HG02981 (cell line): ENCODE measurements around the gene PTPA.
"Not testable (repeated sequence)": the region's sequence is repeated elsewhere in the genome, so short reads cannot be mapped to it uniquely, and the experiment has no call there.

Experiments
- ATAC-seq: cut with Tn5 transposase; IDR thresholded peaks from one replicate; pipeline ENCODE4 v1.9.1; 2021; ENCODE audit warnings: mild to moderate bottlenecking, moderate library complexity; ENCODE audit not compliant: unreplicated experiment

The PTPA gene

DNA sequence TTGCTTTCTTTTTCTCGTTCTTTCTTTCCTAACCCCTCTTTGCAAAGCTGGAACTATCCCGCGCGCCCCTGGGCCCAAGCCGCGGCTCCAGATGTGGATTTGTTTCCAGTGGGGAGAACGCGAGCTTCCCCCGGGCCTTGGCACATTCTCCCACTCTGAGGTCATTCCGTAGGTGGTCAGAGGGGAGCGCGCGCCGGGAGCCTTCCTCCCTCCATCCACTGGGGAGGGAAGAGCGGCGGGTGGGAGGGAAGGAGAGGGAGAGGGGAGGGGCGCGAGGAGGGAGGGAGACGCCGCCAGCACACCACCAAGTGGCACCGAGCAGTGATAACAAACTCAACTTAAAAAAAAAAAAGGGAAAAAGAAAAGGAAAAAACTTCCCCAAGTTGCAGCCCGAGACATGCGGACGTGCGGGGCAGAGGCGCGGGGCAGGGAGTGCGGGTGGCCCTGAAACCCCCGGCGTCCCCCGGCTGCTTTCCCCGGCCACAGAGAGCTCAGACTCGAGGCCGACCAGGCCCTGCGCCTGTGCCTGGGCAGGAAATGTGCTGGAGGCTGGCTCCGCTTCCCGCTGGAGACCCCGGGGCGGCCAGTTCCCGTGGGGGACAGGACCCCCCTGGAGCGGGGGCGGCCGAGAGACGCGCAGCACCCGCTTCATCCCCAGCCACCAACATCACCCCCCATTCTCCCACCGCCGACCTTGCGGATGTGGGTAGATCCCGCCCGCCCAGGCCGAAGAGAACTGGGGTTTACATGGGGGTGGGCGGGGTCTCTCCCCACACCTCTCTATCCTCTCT is 63.7 kb downstream of the PTPA start:
- ATAC-seq: no peak

DNA sequence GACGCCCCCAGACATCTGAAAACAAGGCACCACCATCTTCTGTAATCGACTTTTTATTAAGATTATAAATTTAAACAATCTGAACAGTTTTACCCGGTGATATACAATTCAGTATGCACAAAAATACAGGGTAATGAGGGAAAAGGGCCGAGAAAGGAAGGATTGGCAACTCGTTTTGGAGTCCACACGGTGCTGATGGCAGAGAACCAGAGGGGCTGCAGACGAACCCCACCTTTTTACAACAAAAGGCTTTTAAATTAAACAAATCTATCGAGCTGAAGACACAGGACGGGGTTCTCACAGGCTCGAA is 64.3 kb downstream of the PTPA start:
- no peak for ATAC-seq

DNA sequence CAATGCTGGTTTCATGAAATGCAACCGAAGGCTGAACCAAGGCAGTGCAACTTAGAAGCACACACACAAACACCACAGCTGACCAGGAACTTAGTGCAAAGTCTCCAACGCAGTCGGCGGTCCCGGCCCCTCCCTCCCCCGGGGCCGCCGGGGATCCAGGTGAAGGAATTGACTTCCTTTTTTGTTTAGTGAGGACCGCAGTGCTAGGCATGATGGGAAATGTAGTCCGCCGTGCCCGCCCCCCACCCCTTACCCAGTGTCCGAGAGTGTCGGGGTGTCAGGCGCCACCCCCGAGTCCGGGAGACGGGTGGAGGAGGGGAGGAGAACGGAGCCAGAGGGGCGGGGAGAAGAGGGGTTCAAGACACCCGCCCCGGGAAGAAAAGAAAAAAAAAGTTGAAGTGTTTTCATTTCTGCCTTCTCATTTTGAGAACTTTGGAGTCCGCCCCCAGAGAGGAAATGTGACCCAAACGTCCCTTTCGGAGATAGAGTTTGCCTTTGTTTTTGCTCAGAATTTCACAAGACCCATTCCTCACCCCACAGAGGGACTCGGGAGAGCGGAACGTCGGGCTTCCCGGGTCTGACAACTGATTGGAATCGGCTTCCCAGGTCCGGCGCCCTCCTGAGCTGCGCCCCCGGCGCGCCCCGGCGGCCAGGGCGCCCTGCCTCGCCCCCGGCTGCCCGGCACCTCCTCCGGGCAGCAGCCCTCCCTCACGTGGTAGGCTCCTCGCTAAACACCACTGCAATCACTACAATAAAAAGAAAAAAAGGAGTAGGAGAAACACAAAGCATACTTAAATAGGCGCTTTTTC is 64.8 kb downstream of the PTPA start:
- no peak for ATAC-seq

DNA sequence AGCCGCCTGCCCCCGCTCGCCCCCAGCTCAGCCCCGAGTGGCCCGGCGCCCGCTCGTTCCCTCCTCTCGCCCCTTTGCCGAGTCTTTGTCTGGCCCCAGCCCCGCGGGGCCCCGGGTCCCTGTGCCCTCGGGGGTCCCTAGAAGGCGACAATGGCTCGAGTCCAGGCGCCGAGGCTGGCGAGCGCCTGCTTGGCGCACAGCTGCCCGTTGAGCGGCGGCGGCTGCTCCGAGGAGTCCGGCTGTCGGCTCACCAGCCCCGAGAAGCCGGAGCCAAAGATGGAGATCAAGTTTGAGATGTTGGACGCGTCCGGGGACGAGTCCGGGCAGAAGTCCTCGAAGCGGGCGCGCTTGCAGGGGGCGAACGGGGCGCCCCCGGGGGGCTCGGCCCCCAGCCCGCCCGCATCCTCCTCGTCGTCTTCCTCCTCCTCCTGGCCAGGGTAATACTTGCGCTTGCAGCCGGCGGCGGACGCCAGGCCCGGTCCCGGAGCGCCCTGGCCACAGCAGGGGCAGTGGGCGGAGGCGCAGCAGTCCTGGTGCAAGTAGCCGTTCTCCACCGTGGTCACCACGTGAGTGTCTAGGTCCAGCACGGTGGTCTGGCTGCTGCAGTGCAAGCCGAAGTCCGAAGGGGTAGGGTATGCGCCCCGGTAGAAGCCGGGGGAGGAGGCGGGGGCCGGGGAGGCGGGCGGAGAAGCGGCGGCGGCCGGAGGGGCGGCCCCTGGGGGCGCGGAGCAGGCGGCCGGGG is 65.7 kb downstream of the PTPA start:
- ATAC-seq: no peak

DNA sequence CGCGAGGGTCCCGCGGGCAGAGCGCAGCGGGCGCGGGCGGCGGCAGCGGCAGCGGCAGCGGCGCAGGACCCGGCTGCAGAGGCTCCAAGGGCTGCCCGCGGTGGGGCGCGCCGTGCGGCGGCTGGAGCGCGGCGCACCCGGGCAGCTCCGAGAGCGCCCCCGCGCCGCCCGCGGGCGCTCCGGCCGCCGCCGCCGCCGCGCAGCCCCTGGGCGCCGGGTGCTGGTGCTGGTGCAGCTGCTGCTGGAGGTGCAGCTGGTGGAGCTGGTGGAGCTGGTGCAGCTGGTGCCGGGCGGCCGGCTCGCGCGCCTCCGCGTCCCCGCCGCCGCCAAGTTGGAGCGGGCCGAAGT is 66.2 kb downstream of the PTPA start:
- no peak for ATAC-seq

DNA sequence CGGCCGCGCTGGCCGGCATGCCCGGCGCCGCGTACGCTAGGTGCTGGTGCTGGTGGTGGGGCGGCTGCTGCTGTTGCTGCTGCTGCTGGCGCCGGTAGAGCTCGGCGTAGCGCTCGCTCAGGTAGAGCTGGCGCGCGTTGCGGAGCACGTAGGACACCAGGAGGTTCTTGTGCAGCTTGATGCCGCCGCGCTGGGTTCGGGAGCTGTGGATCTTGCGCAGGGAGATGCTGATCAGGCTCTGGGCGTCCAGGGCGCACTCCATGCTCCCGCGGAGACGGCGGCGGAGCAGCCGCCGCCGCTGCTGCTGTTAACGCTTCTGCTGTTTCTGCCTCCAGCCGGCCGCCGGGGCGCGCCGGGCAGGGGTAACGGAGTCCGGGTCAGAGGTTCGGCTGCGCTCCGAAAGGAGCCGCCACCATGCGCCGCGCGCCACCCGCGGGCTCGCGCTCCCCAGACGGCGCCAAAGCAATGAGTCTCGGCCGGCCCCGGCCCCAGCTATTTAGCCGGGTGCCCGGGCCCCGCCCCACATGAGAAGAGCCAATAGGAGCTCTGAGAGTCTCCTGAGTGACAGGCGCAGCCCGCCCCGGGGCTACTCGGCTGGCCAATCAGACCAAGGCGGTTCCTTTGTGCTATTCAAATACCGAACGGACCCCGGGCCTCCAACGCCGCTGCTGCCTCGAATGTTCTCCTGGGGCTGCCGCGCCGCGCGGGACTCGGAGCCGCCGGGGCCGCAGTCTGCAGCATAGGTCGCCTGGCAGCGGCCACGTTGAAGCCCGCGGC is 66.8 kb downstream of the PTPA start, which contains the start of gene IER5L:
IER5L (minus strand) TSS at position 471 of the 777 bp plus-strand sequence; CDS start at position 262, 209 bp downstream.
- ATAC-seq: peak; percentile 80

DNA sequence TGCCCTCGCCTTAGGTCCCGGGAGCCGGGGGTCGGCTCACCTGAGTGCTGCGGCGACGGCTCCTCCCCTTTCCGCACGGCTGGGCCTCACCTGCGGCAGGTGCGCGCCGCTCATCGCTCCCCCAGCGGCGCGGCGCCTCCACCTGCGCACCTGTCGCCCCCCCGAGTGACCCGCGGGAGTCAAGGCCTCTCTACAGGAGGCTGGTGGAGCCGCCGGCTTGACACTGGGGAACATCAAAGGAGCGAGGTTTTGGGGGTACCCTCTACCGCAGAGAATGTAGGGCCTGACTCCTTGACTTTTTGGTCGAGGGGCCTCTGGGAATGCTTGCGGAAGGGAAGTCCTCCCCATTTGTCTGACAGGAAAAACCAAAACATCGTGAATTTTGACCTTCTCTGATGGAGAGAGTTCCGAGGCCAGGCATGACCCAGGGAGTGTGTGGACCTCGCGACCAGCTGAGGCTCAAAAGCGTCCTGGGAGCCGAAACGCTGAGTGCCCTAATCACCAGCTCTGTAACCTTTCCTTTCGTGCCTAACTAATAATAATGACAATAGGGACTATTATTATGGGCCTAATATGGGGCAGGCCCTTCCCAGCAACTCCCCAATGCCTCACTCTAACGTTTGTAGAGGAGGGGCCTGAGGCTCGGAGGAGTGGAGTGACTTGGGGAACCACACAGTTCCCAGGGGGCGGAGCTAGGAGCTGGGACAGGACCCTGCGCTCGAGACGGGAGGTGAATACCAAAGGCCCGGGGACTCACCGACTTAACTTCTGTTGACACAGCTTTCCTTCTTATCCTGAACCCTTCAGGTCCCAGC is 67.6 kb downstream of the PTPA start:
- no peak for ATAC-seq

DNA sequence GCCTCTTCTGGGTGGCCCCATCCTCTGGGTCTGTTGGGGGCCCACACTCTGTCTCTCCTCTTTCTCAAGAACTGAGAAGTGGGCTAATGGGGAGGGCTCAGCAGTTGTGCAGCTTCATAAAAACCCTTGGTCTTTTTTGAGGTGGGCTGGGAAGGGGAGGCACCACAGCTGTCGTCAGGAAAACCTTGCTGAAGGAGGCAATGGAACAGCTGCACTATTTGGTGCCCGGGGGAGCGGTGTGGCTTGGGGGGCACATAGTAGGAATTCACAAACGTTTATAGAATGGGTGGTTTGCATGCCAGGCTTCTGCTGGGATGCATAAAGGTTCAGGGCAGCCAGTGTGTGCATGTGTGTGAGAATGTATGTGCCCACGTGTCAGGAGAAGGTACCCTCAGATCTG is 70.0 kb downstream of the PTPA start:
- no peak for ATAC-seq

DNA sequence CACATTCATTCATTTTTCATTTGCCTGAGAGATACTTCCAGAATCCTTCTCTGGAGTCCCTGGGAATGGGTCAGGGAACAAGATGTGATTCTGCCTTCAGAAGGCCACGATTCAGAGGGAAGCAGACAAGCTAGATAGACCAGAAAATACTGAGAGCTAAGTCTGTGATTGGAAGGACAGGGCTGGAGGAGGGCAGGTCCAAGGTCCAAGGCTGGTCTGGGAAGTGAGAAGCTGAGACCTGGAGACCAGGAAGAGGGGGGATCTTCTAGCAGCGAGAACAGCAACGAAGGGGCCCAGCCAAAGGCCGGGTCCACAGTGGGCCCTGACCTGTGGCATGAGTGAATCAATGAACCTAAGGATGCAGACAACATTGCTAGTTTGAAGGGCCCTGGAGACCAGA is 70.9 kb downstream of the PTPA start:
- ATAC-seq: no peak

DNA sequence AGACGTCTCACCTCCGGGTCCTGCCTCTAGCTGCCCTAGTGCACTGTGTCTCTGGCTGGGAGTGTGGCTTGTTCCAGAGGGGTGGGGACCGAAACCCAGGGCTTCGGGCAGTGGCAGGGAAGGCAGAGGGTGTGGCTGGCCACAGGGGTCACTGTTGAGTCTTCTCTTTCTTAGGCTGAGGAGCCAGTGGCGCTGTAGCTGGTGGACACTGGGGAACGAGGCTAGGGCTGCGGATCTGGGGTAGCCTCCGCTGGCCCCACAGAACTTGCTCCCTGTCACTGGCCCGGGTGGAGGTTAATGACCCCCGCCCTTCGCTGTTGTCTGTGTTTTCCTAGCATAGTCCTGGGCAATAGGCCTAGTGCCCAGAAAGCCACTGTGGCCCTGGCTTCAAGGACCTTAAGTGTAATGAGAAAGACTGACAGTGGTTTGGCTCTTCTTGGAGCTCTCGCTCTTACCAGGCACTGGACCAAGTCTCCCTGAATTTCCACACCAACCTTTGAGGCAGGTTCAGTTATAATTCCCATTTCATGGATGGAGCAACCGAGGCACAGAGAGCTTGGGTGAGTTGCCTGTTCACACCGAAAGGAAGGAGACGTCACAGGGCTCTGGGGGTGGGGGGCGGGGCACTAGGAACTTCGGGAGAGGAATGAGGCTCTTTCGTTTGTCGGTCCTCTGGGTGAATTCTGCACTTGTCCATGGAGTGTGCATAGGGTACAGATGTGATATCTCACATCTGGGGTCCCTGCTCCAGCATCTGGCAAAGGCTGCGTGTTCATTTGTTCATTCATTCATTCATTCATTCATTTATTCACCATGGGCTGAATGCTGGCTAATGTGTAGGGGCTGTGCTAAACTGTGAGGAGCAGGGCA is 71.6 kb downstream of the PTPA start:
- ATAC-seq: no peak

DNA sequence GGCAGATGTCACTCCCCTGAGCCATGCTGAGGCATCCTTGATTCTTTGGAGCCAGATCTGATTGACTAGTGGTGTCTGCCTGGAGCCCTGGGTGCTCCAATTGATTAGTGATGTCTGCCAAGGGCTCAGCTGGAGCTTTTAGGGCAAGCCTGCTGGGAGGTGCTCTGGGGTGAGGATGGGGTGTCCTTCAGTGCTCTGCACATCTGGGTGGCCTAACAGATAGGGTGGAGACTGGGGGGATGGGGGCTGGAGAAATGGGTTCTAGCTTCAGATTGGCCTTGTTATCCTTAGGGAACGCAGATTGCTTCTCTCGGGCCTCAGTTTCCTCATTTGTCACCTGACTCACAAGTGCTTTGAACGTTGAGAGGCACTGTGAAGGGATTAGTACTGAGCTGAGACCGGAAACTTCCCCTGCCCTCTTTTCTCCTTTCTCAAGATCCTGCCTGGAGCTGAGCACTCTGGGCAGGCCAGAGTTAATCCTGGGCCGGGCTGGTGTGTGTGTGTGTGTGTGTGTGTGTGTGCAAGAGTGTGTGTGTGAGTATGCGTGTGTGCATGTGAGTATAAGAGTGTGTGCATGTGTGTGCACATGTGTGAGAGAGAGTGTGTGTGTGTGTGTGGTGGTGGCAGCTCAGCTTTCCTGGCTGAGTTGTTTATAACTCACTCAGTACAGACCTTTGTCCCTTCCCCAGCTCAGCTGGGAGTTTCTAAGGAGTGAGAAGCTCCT is 72.4 kb downstream of the PTPA start:
- no peak for ATAC-seq

DNA sequence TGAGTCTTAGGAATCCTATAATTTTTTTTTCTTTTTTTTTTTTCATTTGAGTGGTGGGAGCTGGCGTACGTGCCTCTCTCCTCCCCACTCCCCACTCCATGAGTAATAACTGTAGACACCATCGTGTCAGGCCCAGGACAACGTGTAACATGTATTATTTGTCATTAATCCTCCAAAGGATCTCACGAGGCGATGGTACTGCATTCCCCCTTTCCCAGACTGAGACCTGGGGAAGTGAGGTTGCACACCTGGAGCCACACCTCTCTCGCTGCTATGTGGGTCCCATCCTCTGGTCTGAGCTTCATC is 73.0 kb downstream of the PTPA start:
- ATAC-seq: no peak

DNA sequence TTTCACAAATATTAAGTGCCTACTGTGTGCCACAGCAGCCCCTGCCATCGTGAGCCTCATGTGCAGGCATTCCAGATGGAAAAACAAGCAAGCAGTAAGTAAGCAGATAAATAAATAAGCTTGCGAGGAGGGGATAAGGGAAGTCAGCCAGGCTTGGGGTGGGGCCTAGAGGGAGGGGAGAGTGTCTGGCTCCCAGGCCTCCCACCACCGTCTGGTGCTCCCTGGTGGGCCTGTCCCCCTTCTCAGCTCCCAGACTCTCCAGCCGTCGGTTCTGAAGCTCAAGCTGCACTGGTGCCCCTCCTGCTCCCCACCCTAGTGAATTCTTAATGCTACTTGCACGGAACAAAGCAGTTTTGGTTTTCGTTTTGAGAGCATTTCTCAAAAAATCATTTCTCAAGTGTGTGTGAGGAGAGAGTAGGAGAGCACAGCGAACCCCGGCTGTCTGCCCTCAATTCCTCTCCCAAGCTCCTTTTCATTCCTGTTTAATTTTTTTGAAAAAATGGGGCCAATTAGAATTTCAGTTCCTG is 73.4 kb downstream of the PTPA start:
- ATAC-seq: no peak

DNA sequence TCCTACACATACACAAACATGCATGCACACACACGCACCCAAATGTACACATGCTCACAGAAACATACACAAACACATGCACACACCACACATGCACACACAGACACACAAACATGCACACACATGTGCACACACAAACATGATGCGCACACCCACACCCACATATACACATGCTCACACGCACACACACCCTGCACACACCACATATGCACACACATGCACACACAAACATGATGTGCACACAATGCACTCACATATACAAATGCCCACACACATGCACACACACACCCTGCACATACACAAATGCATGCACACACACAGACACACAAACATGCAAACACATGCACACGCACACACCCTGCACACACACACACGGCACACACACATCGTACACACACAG is 74.2 kb downstream of the PTPA start:
- no peak for ATAC-seq

DNA sequence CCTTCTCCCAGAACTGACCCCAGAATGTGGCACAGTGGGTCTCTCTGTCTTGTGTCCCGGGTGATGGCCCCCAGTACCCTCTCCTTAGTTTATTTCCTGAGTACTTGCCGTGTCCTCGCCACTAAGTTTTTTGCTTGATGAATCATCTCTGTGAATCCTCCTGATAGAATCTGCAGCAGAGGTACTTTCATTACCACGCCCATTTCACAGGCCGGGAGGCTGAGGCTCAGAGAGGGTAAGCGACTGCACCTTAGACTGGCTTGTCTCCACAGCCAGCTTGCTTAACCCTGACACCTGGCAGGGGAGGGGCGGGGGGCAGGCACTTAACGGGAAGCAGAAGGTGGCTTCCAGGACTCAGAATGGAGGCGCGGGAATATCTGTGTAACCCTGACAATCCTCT is 74.8 kb downstream of the PTPA start:
- no peak for ATAC-seq

DNA sequence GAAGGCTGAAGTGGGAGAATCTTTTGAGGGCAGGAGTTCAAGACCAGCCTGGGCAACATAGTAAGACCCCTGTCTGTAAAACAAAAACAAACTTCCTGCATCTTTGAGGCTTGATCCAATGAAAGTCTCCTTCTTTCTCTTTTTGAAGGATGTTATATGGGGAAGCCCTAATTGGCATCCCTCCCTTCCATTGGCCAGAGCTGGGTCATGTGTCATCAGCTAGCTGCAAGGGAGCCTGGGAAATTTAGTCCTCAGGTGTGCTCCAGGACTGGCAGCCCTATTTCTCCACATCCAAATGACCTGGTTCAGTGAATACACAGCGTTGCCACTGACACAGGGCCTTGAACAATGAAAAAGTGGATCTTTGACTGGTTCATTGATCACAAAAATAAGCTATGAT is 75.8 kb downstream of the PTPA start:
- ATAC-seq: no peak

DNA sequence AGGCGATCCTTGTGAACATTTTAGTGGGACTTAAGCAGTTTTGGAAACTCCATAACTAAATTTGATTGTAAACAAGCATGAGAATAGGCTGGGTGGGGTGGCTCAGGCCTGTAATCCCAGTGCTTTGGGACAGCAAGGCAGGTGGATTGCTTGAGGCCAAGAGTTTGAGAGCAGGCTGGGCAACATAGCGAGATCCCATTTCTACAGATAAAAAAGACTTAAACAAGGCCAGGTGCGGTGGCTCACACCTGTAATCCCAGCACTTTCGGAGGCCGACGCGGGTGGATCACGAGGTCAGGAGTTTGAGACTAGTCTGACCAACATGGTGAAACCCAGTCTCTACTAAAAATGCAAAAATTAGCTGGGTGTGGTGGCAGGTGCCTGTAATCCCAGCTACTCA is 78.8 kb downstream of the PTPA start:
- ATAC-seq: not testable (repeated sequence)

DNA sequence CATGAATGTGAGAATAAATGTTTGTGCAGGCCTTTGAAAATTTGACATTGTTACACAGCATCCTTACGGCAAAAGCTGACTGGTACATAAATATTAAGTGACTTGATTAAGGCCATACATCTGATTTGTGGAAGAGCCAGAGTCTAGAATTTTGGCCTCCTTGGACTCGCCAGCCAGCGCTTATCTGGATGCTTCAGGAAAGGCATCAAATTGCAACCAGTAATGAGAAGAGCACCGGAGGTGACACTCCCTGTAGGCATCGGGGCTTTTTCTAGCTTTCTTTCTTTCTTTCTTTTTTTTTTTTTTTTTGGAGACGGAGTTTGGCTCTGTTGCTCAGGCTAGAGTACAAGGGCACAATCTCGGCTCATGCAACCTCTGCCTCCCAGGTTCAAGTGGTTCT is 80.0 kb downstream of the PTPA start:
- no peak for ATAC-seq

DNA sequence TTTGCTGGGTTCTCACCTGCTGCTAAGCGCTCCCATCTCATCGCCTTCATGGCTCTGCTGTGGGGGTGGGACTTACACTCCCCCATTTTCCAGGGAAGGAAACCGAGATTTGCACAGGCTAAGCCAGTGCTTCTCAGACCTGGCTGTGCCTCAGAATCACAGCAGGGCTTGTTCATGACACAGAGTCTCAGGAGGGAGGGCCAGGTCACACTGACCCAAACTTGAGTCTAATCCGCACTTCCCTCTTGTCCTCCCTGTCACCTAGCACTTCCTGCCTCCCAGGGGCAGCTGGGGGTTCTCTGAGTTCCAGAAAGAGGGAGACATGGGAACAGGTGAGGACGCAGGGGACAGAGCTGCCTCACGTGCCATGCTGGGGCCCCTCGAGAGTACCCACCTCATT is 82.4 kb downstream of the PTPA start:
- ATAC-seq: no peak
